C4-2B (cell line): ENCODE results near the gene SHANK1.

ENCODE experiments used
- ZFX ChIP-seq: fragments of 450-650 bp; IDR thresholded peaks from 2 replicates; pipeline ENCODE4 v1.6.1; 2017
- TF ChIP-seq, protein P1 (sequence below): fragments of 450-650 bp; conservative IDR thresholded peaks from 2 replicates; pipeline ENCODE4 v1.5.1; 2017; ENCODE audit warnings: mild to moderate bottlenecking

DNA sequence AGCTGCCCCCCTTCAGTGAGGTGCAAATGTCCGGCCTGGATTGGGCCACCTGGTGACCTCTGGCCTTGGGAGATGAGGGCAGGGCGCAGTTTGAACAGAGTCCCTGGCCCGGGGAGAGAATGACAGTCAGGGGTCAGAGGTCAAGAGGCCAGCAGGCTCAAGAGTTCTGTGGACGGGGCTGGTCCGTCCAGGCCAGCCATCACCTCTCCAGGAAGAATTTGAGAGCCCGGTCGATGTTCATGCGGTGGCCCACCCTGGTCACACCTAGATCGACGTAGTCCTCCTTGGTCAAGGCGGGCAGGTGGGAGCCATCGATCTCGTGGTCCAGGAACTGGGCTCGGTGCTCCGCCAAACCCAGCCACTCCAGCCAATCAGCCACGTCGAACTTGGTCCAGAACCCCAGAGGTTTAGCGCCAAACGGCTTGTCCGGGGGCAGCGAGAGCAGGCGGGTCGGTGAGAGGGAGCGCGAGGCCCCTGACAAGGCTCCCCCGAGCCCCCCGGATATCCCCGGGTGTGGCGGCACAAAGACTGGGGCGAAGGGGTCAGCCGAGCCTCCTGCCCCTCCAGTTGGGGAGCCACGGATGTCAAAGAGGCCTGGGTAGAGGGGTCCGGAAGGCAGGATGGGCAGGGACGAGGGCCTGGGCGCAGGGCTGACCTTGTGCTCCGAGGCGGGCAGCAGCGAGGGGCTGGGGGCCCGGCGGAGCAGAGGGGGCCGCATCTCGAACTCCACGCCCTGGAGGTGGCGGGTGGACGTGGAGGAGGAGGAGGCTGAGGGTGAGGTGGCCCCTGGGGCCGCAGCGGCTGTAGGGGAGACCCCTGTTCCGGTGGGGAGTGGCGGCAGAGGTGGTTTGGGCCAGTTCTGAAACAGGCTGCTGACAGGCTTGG lies 57.6 kb downstream of the SHANK1 start:
- TF ChIP-seq, protein P1, sequence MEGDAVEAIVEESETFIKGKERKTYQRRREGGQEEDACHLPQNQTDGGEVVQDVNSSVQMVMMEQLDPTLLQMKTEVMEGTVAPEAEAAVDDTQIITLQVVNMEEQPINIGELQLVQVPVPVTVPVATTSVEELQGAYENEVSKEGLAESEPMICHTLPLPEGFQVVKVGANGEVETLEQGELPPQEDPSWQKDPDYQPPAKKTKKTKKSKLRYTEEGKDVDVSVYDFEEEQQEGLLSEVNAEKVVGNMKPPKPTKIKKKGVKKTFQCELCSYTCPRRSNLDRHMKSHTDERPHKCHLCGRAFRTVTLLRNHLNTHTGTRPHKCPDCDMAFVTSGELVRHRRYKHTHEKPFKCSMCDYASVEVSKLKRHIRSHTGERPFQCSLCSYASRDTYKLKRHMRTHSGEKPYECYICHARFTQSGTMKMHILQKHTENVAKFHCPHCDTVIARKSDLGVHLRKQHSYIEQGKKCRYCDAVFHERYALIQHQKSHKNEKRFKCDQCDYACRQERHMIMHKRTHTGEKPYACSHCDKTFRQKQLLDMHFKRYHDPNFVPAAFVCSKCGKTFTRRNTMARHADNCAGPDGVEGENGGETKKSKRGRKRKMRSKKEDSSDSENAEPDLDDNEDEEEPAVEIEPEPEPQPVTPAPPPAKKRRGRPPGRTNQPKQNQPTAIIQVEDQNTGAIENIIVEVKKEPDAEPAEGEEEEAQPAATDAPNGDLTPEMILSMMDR: no peak
- TF ChIP-seq ZFX: no peak
